Heart right ventricle (tissue), 16 donors: ENCODE measurements around the gene ZXDC. TPM values are rescaled to one million over a fixed set of nuclear protein-coding genes. Genes with fewer than 3 reads are reported as not detected.

ENCODE experiments used
- ATAC-seq, 8 donors: fragments of 200-7000 bp; cut with Tn5 transposase; one replicate each; pipeline ENCODE4 v1.9.1; 2020; ENCODE audit warnings: mild to moderate bottlenecking in 8 of 8, moderate library complexity in 8 of 8, moderate number of reproducible peaks in 1 of 8
- DNase-seq, 2 donors: peaks; one replicate each; pipeline ENCODE4 v3.0.0-alpha.2; 2020
- H3K27ac ChIP-seq, 10 donors: fragments of 200-600 bp; sonication (generic) in 2 of 10; one replicate each; pipeline versions ENCODE4 v1.5.0 to v1.8.0; 2020 to 2022; ENCODE audit warnings: mild to moderate bottlenecking in 3 of 10
- H3K27me3 ChIP-seq, 7 donors: fragments of 200-600 bp; one replicate each; pipeline ENCODE4 v1.8.0; 2021 to 2022; ENCODE audit warnings: mild to moderate bottlenecking in 2 of 7
- H3K36me3 ChIP-seq, 9 donors: fragments of 200-600 bp; sonication (generic) in 1 of 9; one replicate each; pipeline versions ENCODE4 v1.5.0 to v1.8.0; 2020 to 2022; ENCODE audit warnings: mild to moderate bottlenecking in 2 of 9
- H3K4me1 ChIP-seq, 9 donors: fragments of 200-600 bp; sonication (generic) in 1 of 9; one replicate each; pipeline versions ENCODE4 v1.5.0 to v1.8.0; 2020 to 2022; ENCODE audit warnings: mild to moderate bottlenecking in 4 of 9
- H3K4me3 ChIP-seq, 10 donors: fragments of 200-600 bp; sonication (generic) in 2 of 10; one replicate each; pipeline versions ENCODE4 v1.5.0 to v1.8.0; 2020 to 2022; ENCODE audit warnings: mild to moderate bottlenecking in 7 of 10, moderate library complexity in 2 of 10
- H3K9me3 ChIP-seq, 11 donors: fragments of 200-600 bp in 10 of 11; sonication (generic) in 2 of 11; one replicate each; pipeline versions ENCODE4 v1.5.0 to v1.8.0; 2013 to 2022; ENCODE audit warnings: mild to moderate bottlenecking in 2 of 11, control low read depth in 1 of 11, moderate library complexity in 1 of 11
- WGBS, 2 donors: extraction: QIAGEN DNeasy Blood & Tissue Kit; methylation state at CpG; one replicate each; pipeline ENCODE4 v1.1.7; 2013; ENCODE audit warnings: inconsistent platforms in 1 of 2; 5-methylcytosine and 5-hydroxymethylcytosine counted together
- intact Hi-C, 10 donors: fragments of 100-400 bp; cut with DNase I; formaldehyde crosslinking; loops; one replicate each; pipeline versions ENCODE4 v1.11.1 to v1.14.2; 2022
- polyA plus RNA-seq, 2 donors: library from polyadenylated mRNA; stranded (reverse); fragments of 200-250 nt; gene quantifications; one replicate each; pipeline ENCODE4 v1.2.3, GENCODE V29; 2013
- total RNA-seq, 10 donors: library from RNA; stranded (reverse); fragmentation: NEBNext Ultra II Directional in 3 of 10; extraction: Animal tissue kit (Norgen Biotek cat#: 25700) in 3 of 10; gene quantifications; one replicate each; pipeline versions ENCODE4 v1.2.1 to v1.2.4, GENCODE V29; 2021 to 2023
- TF ChIP-seq, protein P1 (sequence below), 9 donors: fragments of 200-600 bp; sonication (generic) in 2 of 9; IDR thresholded peaks; one replicate each; pipeline versions ENCODE4 v1.5.0 to v1.8.0; 2021 to 2022; ENCODE audit warnings: antibody characterized with exemption in 9 of 9, mild to moderate bottlenecking in 5 of 9, moderate library complexity in 1 of 9
- donor health status: Arrhythmogenic right ventricular cardiomyopathy.
- donor health status: ischemic (EF 13 %, LVEDD 7.1; RV severe dilation, severe dysfunction).
- donor health status: healthy with polysubstance abuse.
- donor health status: DM: no; HTN: yes; CAD: no.
- donor health status: DM: no; HTN: no; CAD: no.
- donor health status: ischemic (EF 25% LVEDD 6.9; RV normal size, moderate dysfunction).
- donor health status: ischemic (EF 25% LVEDD 5.7; RV mildly dilated, moderate dysfunction).
- donor health status: healthy.
- donor health status: DM: yes; HTN: yes; CAD: no.
- donor health status: Ischemic cardiomyopathy.
- donor health status: ischemic (EF 35%, LVEDD 5.7; RV mildly dilated, moderate dysfunction).
- donor health status: nonischemic (EF 11% LVEDD 7.7; RV severe dilation, severe dysfunction).
- donor health status: DM: yes; HTN: yes; CAD: no.
- donor health status: PGD.
- donor health status: ischemic (EF 29% LVEDD 5.4; RV normal size, mild dysfunction).
- donor health status: nonischemic (EF 23%, LVEDD 6.1; RV moderate dilation, normal function).

Gene ZXDC
- total and polyA plus RNA-seq, 12 donors: 6.6 to 25.4 (median 19.4) TPM

DNA sequence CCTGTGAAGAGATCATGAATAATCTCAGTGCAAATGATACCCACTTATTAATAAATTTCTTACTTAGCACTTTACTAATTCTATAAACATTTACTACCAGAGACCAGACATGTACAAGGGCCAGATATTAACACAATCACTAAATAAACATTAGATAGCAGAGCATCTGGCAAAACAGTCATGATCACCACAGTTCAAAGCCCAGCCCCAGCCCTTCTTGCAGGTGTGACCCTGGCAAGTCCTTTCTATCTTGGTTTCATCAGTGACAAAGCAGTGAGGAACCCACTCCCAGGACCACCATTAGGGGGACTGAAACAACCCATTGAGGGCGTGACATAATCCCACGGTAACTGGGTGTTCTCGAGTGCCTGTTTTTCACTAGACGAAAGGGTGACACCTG is 11.6 kb downstream of the ZXDC start:
- 86 to 91% methylated on average over 4 of the region's 4 CpGs for WGBS, 2 donors
- H3K9me3 ChIP-seq: no peaks in the 10 kb centered on the region
- no peak for ATAC-seq
- H3K36me3 ChIP-seq: peaks cover 0 to 100% (median 64%) of the 10 kb centered on the region in 9 donors
- H3K4me1 ChIP-seq: peaks cover 1 to 54% (median 29%) of the 10 kb centered on the region in 9 donors
- no peak overlapping the region for H3K4me3 ChIP-seq
- no peak for DNase-seq
- H3K27me3 ChIP-seq: no peaks in the 10 kb centered on the region
- no peak overlapping the region for H3K27ac ChIP-seq
- TF ChIP-seq, protein P1, sequence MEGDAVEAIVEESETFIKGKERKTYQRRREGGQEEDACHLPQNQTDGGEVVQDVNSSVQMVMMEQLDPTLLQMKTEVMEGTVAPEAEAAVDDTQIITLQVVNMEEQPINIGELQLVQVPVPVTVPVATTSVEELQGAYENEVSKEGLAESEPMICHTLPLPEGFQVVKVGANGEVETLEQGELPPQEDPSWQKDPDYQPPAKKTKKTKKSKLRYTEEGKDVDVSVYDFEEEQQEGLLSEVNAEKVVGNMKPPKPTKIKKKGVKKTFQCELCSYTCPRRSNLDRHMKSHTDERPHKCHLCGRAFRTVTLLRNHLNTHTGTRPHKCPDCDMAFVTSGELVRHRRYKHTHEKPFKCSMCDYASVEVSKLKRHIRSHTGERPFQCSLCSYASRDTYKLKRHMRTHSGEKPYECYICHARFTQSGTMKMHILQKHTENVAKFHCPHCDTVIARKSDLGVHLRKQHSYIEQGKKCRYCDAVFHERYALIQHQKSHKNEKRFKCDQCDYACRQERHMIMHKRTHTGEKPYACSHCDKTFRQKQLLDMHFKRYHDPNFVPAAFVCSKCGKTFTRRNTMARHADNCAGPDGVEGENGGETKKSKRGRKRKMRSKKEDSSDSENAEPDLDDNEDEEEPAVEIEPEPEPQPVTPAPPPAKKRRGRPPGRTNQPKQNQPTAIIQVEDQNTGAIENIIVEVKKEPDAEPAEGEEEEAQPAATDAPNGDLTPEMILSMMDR (IDR thresholded peaks at IDR 0.05): no peak
- intact Hi-C loops: loop anchor here in 2 of 10 donors (10.0 kb wide), 2 partner anchors 69 to 209 kb away; partner anchors contain the start of gene CFAP100 (in 1 of the 2)

DNA sequence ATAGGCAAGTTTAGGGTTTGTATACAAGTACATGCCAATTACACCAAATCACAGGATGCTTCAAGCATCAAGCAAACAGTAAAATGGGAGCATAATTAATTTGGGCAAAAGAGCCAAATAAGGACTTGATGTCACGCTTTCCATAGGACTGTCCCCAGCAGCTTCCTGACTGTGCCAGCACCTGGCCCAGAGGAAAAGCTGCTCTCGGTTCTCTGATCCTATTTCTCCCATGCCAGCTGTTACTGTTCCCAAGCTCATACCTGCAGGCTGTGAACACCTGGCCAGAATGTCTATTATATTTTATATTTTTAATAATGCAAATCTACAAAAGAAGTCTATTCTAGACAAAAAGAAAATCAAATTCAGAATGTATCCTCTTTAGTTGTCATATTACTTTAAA is 12.2 kb downstream of the ZXDC start:
- Histone ChIP-seq H3K27me3 (no peaks in the 10 kb centered on the region), H3K36me3 (peaks cover 0 to 100% (median 67%) of the 10 kb centered on the region in 9 donors), H3K27ac (no peak overlapping the region), H3K4me3 (no peak overlapping the region), H3K4me1 (peaks cover 0 to 48% (median 23%) of the 10 kb centered on the region in 9 donors), H3K9me3 (no peaks in the 10 kb centered on the region)
- 95 to 98% methylated on average over 2 of the region's 2 CpGs for WGBS, 2 donors
- DNase-seq (no peak), ATAC-seq (no peak)
- intact Hi-C loops: loop anchor here in 2 of 10 donors (10.0 kb wide), 2 partner anchors 69 to 209 kb away; partner anchors contain the start of gene CFAP100 (in 1 of the 2)
- TF ChIP-seq, protein P1 (IDR thresholded peaks at IDR 0.05): no peak

DNA sequence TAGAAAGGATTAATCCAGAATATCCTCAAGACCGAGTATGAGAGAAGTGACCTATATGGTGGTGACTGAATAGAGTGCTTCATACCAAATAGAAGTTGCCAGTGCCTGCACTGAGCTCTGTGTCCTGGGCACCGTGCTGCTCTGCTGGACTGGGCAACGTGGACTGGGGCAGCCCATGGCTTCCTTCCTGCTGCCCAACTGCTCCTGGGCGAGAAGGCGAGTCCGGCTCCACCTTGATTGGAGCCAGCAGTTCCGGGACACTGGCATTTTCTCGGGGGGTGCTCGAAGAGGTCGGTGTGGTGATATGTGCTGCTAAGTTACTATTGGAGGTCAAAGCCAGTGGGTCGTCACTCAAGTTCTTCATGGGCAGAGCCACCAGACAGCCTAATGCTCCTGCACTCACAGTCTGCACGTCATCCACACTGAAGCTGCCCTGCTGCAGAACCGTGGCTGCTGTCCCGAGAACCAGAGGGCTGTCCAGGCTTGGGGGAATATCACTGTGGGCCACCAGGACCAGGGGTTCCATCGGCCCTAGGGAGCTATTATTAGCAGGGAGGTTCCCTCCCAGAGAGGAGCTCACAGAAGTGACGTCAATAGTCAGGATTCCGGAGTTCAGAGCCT is 14.1 kb downstream of the ZXDC start:
- intact Hi-C loops: loop anchor here in 2 of 10 donors (10.0 kb wide), 2 partner anchors 67 to 207 kb away; partner anchors contain the start of gene CFAP100 (in 1 of the 2)
- DNase-seq: no peak
- WGBS, 2 donors: 76 to 78% methylated on average over 17 of the region's 17 CpGs

DNA sequence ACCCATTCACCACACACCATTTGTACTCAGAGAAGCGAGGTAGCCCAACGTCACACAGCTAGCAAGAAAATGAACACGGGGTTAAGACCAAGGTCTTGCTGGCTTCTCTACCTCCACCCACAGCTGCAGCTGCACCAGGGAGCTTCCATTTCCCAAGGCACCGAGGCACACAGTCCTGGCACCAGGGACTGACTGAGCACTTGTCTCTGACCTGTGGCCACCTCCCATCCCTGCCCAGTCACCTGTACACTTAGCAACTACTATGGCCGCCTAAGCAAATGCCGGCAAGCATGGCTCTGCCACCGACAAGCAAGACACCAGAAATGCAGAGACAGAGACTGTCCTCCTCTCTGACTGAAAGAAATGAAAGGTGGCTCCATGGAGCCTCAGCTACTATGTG is 15.3 kb downstream of the ZXDC start:
- Histone ChIP-seq H3K27ac (no peak overlapping the region), H3K36me3 (peaks cover 0 to 100% (median 62%) of the 10 kb centered on the region in 9 donors), H3K4me1 (peaks cover 0 to 34% (median 9%) of the 10 kb centered on the region in 9 donors), H3K9me3 (no peaks in the 10 kb centered on the region), H3K27me3 (no peaks in the 10 kb centered on the region), H3K4me3 (no peak overlapping the region)
- WGBS, 2 donors: 83 to 89% methylated on average over 7 of the region's 7 CpGs
- DNase-seq: no peak
- no peak for ATAC-seq
- TF ChIP-seq, protein P1 (IDR thresholded peaks at IDR 0.05): no peak
- intact Hi-C loops: loop anchor here in 2 of 10 donors (10.0 kb wide), 2 partner anchors 66 to 206 kb away; partner anchors contain the start of gene CFAP100 (in 1 of the 2)

More for the DNA sequence above, 14.1 kb downstream of the ZXDC start:
- no peaks in the 10 kb centered on the region for H3K27me3 ChIP-seq
- peaks cover 0 to 100% (median 68%) of the 10 kb centered on the region in 9 donors for H3K36me3 ChIP-seq
- H3K4me1 ChIP-seq: peaks cover 0 to 32% (median 13%) of the 10 kb centered on the region in 9 donors
- TF ChIP-seq, protein P1 (IDR thresholded peaks at IDR 0.05): no peak
- peak overlapping the region in 4 of 10 donors; percentile 11 to 53 (median 44) for H3K27ac ChIP-seq
- H3K4me3 ChIP-seq: no peak overlapping the region
- peak in 6 of 8 donors; percentile 48 to 73 (median 59) for ATAC-seq
- H3K9me3 ChIP-seq: no peaks in the 10 kb centered on the region
